Stomach (tissue), 4 donors: ENCODE results near the gene ULK3.

Experiments
- POLR2A ChIP-seq, 4 donors: fragments of 450-650 bp; IDR thresholded peaks; one replicate each; pipeline ENCODE4 v1.6.1; 2016; ENCODE audit warnings: antibody characterized with exemption in 4 of 4, control low read depth in 2 of 4, mild to moderate bottlenecking in 1 of 4, moderate library complexity in 1 of 4
- TF ChIP-seq, protein P1 (sequence below), 7 experiments: fragments of 450-650 bp in 4 of 7; fragments of 200-600 bp in 3 of 7; sonication (generic) in 3 of 7; IDR thresholded peaks; one replicate each; pipeline ENCODE4 v1.5.1; 2016 to 2019; ENCODE audit warnings: antibody characterized with exemption in 7 of 7, control low read depth in 2 of 7, mild to moderate bottlenecking in 1 of 7

DNA sequence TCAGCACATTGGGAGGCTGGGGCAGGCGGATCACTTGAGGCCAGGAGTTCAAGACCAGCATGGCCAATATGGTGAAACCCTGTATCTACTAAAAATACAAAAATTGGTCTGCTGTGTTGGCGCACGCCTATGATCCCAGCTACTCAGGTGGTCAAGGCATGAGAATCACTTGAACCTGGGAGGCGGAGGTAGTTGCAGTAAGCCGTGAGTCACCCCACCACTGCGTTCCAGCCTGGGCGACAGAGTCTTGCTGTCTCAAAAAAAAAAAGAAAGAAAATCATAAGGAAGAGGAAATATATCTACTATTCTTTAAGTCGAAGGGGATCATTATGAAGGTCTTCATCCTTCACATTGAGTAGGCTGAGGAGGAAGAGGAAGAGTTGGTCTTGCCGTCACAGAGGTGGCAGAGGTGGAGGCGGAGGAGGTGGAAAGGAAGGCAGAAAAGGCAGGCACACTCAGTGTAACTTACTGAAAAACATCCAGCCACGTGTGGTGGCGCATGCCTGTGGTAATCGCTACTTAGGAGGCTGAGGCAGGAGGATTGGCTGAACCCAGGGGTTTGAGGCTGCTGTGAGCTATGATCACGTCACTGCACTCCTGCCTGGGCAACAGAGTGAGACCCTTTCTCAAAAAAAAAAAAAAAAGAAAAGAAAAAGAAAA, 46.9 kb downstream of the ULK3 start:
- TF ChIP-seq, protein P1, sequence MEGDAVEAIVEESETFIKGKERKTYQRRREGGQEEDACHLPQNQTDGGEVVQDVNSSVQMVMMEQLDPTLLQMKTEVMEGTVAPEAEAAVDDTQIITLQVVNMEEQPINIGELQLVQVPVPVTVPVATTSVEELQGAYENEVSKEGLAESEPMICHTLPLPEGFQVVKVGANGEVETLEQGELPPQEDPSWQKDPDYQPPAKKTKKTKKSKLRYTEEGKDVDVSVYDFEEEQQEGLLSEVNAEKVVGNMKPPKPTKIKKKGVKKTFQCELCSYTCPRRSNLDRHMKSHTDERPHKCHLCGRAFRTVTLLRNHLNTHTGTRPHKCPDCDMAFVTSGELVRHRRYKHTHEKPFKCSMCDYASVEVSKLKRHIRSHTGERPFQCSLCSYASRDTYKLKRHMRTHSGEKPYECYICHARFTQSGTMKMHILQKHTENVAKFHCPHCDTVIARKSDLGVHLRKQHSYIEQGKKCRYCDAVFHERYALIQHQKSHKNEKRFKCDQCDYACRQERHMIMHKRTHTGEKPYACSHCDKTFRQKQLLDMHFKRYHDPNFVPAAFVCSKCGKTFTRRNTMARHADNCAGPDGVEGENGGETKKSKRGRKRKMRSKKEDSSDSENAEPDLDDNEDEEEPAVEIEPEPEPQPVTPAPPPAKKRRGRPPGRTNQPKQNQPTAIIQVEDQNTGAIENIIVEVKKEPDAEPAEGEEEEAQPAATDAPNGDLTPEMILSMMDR (IDR thresholded peaks at IDR 0.05): no peak
- TF ChIP-seq POLR2A (IDR thresholded peaks at IDR 0.05): no peak
